GM19452 (cell line): ENCODE data around the gene LRP1B.
"Not testable (repeated sequence)": the region's sequence is repeated elsewhere in the genome, so short reads cannot be mapped to it uniquely, and the experiment has no call there.

Source experiments
- ATAC-seq: cut with Tn5 transposase; IDR thresholded peaks from one replicate; pipeline ENCODE4 v1.9.1; 2021; ENCODE audit not compliant: unreplicated experiment

The LRP1B gene

DNA sequence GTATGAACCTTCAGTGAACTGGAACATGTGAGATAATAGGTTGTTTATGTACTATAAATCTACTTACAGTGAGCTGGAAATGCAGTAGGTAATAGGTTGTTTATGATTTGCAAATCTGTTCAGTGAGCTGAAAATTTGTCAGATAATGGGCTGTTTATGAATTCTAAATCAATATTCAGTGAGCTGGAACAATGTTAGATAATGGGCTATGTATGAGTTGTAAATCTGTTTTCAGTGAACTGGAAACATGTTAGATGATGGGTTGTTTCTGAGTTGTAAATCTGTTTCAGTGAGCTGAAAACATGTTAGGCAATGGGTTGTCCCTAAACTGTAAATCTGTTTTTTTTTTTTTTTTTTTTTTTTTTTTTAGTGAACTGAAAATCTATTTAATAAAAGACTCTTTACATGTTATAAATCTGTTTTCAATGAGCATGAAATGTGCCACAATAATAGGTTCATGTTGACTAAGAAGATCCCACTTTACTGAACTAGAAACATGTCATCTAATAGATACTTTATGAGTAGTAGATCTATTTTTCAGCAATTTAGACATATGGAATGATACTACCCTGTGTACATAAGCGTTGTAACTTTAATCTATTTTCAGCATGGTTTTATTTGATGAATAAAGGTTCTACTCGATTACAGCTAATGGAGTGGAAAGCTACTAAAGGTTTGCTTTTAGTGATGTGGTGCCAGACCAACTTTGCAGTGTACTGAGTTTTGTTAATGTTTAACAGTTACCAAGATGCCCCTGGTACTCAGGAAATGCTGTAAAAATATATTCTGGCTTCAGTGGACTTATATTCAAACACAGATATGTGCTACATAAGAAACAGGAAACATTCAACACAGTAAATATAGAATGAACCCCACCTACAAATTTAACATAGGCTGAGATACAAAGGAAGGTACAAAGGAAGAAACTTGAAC lies 1471.8 kb downstream of the LRP1B start:
- ATAC-seq: no peak

DNA sequence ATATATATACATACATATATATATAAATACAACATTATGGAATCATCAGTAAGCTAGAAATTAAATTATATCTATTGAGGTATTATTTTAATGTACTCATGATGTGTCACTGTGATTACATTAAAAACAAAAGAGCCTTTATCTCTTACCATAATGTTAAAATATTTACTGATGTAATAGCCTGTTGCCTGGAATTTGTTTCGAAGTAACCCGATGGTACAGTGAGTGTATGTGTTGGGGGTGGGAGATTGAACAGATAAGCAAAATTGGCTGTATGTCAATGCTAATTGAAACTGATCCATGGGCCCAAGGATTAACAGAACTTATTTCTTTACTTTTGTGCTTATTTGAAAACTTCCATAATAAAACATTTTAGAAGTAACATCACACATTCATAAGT lies 1473.2 kb downstream of the LRP1B start:
- ATAC-seq: no peak

DNA sequence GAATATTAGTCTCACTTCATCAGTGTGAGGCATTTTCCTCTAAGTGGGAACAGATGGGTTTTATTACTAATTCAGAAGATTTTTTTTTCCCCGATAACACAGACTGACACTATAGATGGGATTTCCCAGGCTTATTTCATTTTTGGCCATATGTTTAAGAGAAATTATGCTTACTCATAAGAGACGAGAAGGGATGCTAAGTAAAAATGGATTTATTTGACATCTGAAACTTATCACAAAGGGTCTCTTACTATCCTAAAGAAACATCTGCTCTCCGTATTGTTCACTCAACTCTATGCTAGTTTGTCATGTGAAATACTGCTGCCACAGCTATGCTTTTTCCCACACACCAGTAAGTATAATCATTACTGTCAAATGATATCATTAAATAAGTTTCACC lies 1476.3 kb downstream of the LRP1B start:
- ATAC-seq: no peak

DNA sequence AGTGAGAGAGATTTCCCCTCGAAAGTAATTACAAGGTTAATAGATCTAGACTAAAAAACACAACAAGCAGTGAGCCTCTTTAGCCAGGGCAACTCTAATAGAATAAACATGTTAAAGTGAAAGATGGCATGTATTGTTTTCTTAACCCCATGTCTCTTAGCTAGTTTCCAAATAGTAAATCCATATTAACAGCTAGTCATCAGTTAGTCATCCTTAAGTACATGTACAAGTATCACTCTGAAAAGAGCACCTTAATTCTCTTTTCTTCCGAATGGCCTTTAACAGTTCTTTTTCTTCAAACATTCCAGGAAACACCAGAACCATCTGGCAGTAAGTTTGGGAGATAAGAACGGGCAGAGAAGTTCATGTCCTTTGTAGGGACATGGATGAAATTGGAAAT lies 1480.0 kb downstream of the LRP1B start:
- no peak for ATAC-seq

DNA sequence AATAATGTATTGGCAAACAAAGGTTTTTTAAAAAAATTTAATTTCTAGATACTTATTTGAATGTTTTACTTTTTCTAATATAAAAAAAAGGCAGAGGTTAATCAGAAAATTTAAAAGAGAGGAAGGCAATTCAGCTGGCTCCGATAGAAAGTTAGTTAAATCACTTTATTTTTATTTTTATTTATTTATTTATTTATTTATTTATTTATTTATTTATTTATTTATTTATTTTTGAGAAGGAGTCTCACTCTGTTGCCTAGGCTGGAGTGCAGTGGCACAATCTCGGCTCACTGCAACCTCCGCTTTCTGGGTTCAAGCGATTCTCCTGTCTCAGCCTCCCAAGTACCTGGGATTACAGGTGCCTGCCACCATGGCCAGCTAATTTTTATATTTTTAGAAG lies 1480.7 kb downstream of the LRP1B start:
- not testable (repeated sequence) for ATAC-seq

DNA sequence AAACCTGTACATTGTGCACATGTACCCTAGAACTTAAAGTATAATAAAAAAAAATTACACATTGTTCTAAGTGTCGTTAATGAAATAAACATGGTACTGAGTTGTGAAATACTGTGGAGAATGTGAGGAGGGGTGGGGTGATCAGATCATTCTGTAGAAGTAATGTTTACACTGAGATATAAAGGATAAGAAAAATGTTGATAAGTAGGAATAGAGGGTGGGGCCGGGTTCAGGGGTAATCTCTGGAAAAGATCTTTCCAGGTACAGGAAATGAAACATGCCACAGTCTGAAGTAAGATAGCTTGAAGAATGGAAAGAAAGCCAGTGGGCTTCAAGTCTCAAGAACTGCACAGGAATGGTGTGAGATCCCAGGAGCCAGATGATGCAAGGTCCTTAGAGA lies 1482.4 kb downstream of the LRP1B start:
- no peak for ATAC-seq

DNA sequence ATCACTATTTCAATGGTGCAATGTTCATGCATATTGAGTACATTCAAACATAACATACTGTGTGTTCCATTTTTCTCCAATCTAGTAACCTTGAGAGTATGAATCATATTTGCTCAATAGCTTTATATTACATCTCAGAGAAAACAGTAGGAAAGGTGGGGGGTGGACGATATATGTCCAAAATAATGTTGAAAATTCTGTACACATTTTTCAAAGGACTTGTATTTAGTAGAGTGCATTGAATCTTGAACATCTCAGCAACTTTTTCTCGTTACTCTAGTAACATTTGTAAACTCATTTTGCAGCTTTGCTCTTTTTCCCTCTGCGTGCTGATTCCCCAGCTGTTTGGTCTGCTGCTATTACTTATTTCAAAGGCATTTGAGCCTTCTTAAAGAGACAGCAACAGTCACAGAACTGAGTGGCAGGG lies 1487.0 kb downstream of the LRP1B start:
- ATAC-seq: no peak

DNA sequence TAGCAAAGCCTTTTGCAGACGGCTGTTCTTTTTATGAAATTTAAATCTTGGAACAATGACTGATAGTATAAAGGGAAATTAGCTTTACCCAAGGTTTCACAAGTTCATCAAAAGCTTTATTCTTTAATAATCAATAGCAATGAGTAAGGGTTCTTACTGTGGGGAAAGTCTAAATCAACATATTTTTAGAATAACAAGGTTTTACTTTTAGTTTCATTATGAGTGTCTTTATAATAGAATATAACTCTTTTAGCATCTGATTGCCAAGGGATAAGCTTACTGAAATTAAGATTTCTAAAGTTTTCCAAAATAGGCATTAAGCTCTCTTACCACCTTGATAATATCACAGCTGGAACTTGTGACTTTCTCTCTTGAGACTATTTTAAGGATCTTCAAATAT lies 1489.7 kb downstream of the LRP1B start:
- no peak for ATAC-seq

DNA sequence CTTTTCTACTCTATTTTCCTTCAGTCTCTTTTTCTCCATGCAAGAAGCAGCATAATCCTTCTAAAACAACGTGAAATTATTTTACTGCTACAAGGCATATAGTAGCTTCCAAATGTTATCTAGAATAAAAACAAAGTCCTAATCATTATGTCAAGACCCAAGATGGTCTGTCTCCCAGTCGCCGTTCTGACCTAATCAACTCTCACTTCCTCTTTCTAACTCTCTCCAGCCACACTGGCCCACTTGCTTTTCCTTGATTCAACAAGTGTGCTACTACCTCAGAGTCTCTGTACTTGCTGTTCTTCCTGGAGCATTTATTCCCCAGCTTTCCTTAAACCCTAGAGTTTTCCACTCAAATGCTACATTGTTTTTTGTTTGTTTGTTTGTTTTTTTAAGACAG lies 1491.2 kb downstream of the LRP1B start:
- ATAC-seq: peak; percentile 59

DNA sequence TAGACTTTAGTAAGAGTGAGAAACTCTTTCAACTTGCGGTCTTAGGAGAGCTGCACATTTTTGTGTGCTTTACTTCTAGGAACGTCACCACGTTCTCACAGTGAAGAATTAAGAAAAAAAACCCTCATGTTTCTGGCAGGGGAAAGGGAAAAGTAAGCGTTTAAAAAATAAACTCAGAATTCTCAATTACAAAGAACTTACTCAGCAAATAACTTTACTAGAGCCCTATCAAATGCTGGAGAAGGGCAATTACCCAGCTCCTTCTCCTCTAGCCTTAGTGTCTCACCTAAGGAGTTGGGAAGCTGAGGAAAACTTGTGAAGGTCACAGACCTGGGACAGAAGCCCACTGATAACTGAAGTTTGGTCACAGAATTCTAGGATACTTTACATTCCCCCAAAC lies 1500.3 kb downstream of the LRP1B start:
- no peak for ATAC-seq

DNA sequence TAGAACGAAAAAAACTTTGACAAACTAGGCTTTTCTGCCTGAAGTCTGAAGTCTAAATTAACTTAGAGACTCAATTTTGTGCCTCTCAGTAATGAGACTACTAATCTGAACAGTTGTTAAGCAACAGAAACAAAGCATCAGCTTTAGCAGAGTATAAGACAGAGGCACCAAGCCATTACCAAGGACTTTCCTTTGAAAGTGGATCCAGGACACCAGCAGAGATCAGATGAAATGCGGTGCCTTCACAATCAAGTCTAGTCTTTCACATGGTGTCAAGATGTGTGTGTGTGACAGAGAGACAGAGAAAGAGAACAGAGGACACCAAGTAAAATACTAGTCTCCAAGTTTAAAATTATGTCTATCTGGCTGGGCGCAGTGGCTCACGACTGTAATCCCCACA lies 1502.9 kb downstream of the LRP1B start:
- ATAC-seq: no peak

DNA sequence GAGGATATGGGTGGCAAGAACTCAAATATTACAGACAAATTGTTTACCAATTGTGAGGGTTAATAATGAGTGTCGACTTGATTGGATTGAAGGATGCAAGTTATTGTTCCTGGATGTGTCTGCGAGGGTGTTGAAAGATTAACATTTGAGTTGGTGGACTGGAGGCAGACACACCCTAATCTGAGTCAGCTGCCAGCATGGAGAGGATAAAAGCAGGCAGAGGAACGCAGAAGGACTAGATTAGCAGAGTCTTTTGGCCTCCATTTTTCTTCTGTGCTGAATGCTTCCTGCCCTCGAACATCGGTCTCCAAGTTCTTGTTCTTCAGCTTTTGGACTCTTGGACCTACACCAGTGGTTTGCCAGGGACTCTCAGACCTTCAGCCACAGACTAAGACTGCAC lies 1503.7 kb downstream of the LRP1B start:
- no peak for ATAC-seq

DNA sequence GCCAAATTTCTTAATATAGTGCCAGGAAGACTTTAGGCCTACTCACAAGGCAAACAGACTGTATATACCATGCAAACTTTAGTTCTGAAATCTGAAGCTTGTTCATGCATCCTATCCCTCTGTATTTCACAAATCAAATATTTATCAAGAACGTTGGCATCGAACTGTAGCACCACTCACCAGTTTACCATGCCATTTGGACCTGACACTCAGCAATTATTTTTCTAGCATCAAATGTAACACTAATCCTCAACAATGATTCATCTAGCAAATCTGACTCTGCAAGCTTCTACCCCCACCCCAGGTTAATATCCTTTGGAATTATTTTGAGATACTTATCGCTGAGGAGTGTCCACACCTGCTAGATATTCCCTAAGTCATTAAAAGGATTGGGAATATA lies 1506.6 kb downstream of the LRP1B start:
- ATAC-seq: no peak

DNA sequence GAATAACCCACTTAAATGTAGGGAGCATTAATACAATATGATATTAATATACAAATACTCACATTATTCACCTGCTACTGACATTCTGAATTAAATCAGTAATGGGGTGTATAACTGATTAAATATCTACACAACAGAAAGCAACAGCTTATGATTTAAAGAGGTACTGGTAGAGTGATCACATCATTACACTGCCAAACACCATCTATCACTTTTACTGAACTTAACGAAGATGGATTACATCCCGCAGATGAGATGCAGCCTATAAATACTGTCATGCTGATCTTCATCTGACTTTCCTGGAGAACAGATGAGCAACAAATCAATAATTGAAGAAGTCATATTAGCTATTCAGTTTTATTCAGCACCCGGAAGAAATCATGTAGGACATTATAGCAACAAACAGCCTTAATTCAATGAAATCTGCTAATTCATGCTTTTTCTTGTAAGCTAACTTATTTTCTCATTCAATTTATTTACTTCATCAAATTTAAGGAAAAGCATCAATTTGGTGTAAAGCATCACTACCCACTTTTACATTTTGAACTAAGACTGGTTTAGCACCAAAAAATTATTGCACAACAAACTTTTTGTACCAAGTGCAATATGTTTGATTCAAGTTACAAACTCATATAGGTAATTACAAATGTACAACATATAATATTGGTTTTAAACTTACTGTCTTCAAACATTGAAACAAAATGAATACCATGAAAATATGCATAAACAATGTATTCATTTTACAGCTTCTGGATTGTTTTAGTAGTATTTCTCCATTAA lies 1509.0 kb downstream of the LRP1B start:
- no peak for ATAC-seq

DNA sequence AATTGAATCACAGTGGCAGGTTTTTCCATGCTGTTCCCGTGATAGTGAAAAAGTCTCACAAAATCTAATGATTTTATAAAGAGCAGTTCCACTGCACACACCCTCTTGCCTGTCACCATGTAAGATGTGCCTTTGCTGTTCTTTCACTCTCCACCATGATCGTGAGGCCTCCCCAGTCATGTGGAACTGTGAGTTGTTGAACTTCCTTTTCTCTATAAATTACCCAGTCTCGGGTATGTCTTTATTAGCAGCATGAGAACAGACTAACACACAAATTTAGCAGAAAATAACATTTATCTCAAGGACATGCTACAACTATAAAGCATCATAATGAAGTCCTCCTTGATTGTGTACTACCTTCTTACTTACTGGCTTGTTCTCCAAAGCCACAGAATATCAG lies 1526.0 kb downstream of the LRP1B start:
- ATAC-seq: no peak

DNA sequence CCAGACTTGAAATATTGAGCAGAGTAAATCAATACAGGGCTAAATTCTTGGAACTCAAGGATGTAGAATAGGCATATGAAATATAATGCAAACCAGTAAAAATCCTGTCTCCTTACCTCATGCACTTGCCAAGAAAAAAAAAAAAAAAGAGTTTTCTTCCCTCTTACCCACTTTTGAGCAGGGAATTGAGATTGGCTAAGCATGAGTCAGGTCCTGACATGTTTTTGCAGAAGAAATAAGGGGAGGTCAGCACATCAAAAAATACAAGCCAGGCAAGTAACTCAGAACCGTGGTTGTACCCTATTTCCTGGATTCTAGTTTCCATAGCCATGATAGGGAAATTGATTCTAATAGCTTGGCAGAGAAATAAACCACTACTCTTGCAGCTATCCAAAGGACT lies 1526.7 kb downstream of the LRP1B start:
- ATAC-seq: no peak

DNA sequence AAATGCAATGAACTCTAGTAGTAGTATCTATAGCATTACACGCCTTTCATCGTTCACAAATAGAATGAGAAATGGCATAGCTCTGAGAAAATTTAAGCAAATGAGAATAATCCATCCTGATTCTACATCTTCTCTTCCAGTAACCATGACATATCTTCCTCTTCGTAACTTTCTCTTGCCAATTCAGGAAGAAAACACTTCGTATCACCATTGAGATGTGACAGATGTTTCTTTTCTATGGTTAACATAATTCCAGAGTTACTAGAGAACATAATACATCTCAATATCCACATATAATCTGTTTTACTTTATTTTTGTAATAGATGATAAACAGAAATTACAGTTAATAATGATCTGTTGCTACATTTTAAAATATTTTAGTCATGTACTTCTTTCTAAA lies 1527.4 kb downstream of the LRP1B start:
- ATAC-seq: no peak

DNA sequence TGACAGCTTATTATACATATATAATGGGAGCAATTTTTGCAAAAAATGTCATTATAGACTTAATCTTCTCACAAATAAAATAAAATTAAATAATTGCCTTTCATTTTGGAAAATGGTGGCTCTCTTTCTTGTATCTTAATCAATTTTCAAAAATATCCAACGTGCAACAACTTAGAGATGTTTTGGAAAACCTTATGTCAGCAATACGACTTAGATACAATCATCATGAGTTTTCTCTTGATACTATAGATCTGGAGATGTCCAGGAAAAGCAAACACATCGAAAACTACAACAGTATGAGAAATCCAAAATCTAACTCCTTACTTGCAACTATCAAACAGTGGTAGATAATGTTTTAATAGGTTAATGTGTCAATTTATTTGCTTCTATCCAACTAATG lies 1529.0 kb downstream of the LRP1B start:
- no peak for ATAC-seq

DNA sequence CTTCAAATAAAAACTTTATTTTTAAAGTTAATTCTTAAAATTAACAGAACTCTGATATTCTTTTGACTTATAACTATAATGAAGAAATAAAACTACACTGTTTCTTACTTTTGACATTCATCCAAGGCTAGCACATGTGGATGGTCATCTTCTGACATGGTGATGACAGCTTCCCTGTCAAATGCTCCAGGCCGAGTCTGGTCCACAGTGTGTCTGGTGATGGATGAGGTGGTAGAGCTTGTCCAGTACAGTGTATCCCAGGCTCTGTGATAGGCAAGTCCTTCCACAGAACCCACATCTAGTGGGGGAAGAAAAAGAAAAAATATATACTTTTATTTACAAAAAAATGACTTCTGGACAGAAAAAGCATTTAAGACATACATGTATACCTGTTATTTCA lies 1529.5 kb downstream of the LRP1B start:
- no peak for ATAC-seq

DNA sequence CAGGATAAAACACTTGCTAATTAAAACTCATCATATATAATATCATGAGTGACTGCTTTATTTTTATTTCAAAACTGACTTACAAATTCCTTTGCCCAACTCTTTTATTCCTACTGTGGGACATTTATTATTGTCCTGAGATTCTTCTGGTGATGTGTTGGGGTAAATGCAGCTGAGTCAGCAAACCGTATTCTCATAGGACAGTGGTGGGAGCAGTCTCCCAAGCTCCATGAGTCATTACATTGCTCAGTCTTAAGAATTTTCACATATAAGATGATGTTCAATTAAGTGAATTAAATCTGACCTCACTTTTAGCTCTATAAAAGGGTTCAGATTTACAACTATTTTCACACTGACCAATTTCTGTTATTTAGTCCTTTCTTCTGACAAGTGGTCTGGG lies 1530.7 kb downstream of the LRP1B start:
- ATAC-seq: no peak

DNA sequence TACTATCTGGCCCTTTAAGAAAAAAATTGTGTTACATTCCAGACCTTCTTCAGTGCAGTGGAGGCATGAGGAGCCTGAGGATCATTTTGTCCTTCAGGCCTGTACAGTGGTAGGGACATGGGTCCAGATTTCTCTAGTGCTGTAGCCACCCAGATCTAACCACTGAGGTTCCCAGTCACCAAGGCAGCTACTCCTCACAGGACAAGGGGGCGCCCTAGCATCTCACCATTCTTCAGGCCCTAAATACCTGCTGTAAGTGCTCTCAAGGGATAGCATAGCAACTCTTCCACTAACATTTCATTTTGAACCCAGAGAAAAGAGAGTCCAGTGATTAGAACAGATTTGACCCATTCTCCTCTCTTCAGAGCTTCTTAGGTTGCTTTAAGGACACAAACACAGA lies 1533.0 kb downstream of the LRP1B start:
- no peak for ATAC-seq

DNA sequence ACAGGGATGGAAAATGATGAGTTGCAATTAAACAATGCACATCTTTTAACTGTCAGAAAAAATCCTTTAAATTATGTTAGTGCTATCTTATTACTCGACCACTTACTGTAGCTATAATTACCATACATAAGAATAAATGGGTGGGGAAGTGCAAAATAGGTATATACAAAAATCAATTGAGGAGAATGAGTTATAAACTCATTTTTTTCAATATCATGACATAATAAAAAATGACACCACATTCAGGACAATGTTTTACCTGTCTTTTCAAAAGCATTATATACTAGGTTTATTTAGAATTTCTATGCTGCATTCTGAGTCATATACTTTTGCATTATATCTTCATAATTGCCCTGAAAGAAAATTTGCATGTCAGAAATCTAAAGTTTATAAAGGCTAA lies 1533.6 kb downstream of the LRP1B start:
- ATAC-seq: no peak
